ENCODE results near the gene DLST. TPM values are rescaled to one million over a fixed set of nuclear protein-coding genes. Genes with fewer than 3 reads are reported as not detected.

Gene DLST
- polyA plus RNA-seq, 2 of the 4 experiments (the other 2 are of a cell fraction), result 102 to 129 TPM

GRCh38 chr14:74838166-74838565, 43.5 kb upstream of the DLST start:
- CTCF ChIA-PET, result interaction anchor here (0.6 kb wide), 1 partner anchor 459 kb away, joined by 3 read pairs; no protein-coding TSS in a partner anchor
- POLR2A ChIA-PET, result no interaction called here
- Histone ChIP-seq H3K27ac (no peak overlapping the region), H3K4me3 (no peak overlapping the region), H3K4me1 (no peaks in the 10 kb centered on the region), H3K4me2 (no peak overlapping the region), H3K9me3 (no peaks in the 10 kb centered on the region)
- ATAC-seq, result no peak
- TF ChIP-seq KDM1A (IDR thresholded peaks at IDR 0.05; ENCODE audit: low read depth) (no peak), ZFP36 (IDR thresholded peaks at IDR 0.05; ENCODE audit: borderline replicate concordance, partially characterized antibody) (no peak), MAZ (IDR thresholded peaks at IDR 0.05; ENCODE audit: borderline replicate concordance, low read depth, low read length) (no peak)
- no peak for DNase-seq (ENCODE audit: low read depth in 1 of 2, low spot score in 1 of 2)
- 90% methylated on average over 2 of the region's 2 CpGs for whole genome bisulfite sequencing (ENCODE audit: missing lambda C conversion rate)
- FAIRE-seq, result no peak

GRCh38 chr14:74840603-74841030, 41.1 kb upstream of the DLST start:
- no peaks in the 10 kb centered on the region for H3K9me3 ChIP-seq
- H3K4me3 ChIP-seq, result no peak overlapping the region
- FAIRE-seq (no peak), DNase-seq (ENCODE audit: low read depth in 1 of 2, low spot score in 1 of 2) (no peak), ATAC-seq (no peak)
- ChIA-PET POLR2A (no interaction called here), CTCF (interaction anchor here (1.2 to 2.2 kb wide), 2 partner anchors 13 to 20 kb away, joined by 5 to 9 read pairs; no protein-coding TSS in a partner anchor)
- H3K27ac ChIP-seq, result no peak overlapping the region
- no peak overlapping the region for H3K4me2 ChIP-seq
- 88% methylated on average over 5 of the region's 5 CpGs for WGBS (ENCODE audit: missing lambda C conversion rate)
- no peak for TF ChIP-seq NR3C1 (IDR thresholded peaks at IDR 0.05)
- TF ChIP-seq ELK1 (IDR thresholded peaks at IDR 0.05; ENCODE audit: low read depth, low read length), result no peak
- TF ChIP-seq EP300 (IDR thresholded peaks at IDR 0.05), result no peak
- TF ChIP-seq FOSB (CRISPR knock-in tag; IDR thresholded peaks at IDR 0.05), result no peak
- no peak for TF ChIP-seq HEYL (CRISPR knock-in tag; IDR thresholded peaks at IDR 0.05)
- TF ChIP-seq EHF (CRISPR knock-in tag; IDR thresholded peaks at IDR 0.05), result no peak
- TF ChIP-seq FOSL2 (IDR thresholded peaks at IDR 0.05), result no peak
- TF ChIP-seq FOSL2 (CRISPR knock-in tag; IDR thresholded peaks at IDR 0.05), result no peak
- no peak for TF ChIP-seq NPAS2 (CRISPR knock-in tag; IDR thresholded peaks at IDR 0.05; ENCODE audit: borderline replicate concordance)
- no peak for TF ChIP-seq MAX (IDR thresholded peaks at IDR 0.05)
- H3K4me1 ChIP-seq, result no peaks in the 10 kb centered on the region

GRCh38 chr14:74841230-74842207, 40.2 kb upstream of the DLST start:
- Histone ChIP-seq H3K4me3 (no peak overlapping the region), H3K4me2 (no peak overlapping the region), H3K27ac (no peak overlapping the region), H3K9me3 (no peaks in the 10 kb centered on the region), H3K4me1 (no peaks in the 10 kb centered on the region)
- DNase-seq (ENCODE audit: low read depth in 1 of 2, low spot score in 1 of 2) (no peak), ATAC-seq (no peak), FAIRE-seq (peak; percentile 18)
- no peak for TF ChIP-seq RCOR1 (IDR thresholded peaks at IDR 0.05; ENCODE audit: low read depth, low read length)
- no peak for TF ChIP-seq TFCP2L1 (CRISPR knock-in tag; IDR thresholded peaks at IDR 0.05)
- no peak for TF ChIP-seq CBX2 (IDR thresholded peaks at IDR 0.05; ENCODE audit: borderline replicate concordance, low read depth)
- TF ChIP-seq ESRRA (IDR thresholded peaks at IDR 0.05; ENCODE audit: borderline replicate concordance, low read length), result no peak
- TF ChIP-seq REST (IDR thresholded peaks at IDR 0.05), result no peak
- TF ChIP-seq PHF8 (IDR thresholded peaks at IDR 0.05; ENCODE audit: borderline replicate concordance, low read depth), result no peak
- no peak for TF ChIP-seq EHMT2 (IDR thresholded peaks at IDR 0.05; ENCODE audit: low read depth)
- no peak for TF ChIP-seq BHLHE40 (IDR thresholded peaks at IDR 0.05; ENCODE audit: low read depth, low read length)
- TF ChIP-seq CHD4 (IDR thresholded peaks at IDR 0.05; ENCODE audit: borderline replicate concordance), result no peak
- TF ChIP-seq ZSCAN20 (CRISPR knock-in tag; IDR thresholded peaks at IDR 0.05), result no peak
- no peak for TF ChIP-seq GATA3 (IDR thresholded peaks at IDR 0.05; ENCODE audit: borderline replicate concordance)
- no peak for TF ChIP-seq RAD21 (conservative IDR thresholded peaks at IDR 0.05 in 1 of 2, IDR thresholded peaks at IDR 0.05 in 1 of 2)
- no peak for TF ChIP-seq EP300 (IDR thresholded peaks at IDR 0.05)
- TF ChIP-seq HOXB13 (CRISPR knock-in tag; IDR thresholded peaks at IDR 0.05; ENCODE audit: low read depth), result no peak
- TF ChIP-seq FOXS1 (CRISPR knock-in tag; IDR thresholded peaks at IDR 0.05), result no peak
- no peak for TF ChIP-seq NR3C1 (IDR thresholded peaks at IDR 0.05)
- no peak for TF ChIP-seq ZC3H11A (IDR thresholded peaks at IDR 0.05)
- TF ChIP-seq POLR2A (IDR thresholded peaks at IDR 0.05; ENCODE audit: low read length), result no peak
- TF ChIP-seq HOXB5 (CRISPR knock-in tag; IDR thresholded peaks at IDR 0.05), result no peak
- 94% methylated on average over 4 of the region's 4 CpGs for WGBS (ENCODE audit: missing lambda C conversion rate)
- ChIA-PET CTCF (interaction anchor here (0.9 to 2.2 kb wide), 8 partner anchors 10 to 229 kb away, joined by 3 to 9 read pairs (median 4); no protein-coding TSS in a partner anchor), POLR2A (no interaction called here)
